GM19468 (cell line): ENCODE measurements around the gene PLPPR5.

Experiments
- ATAC-seq: cut with Tn5 transposase; IDR thresholded peaks from one replicate; pipeline ENCODE4 v1.9.1; 2021; ENCODE audit warnings: mild to moderate bottlenecking, moderate library complexity, moderate number of reproducible peaks; ENCODE audit not compliant: unreplicated experiment; ENCODE audit errors: extremely low read depth

The PLPPR5 gene

GRCh38 chr1:98870959-98871903 is 133.4 kb downstream of the PLPPR5 start:
- ATAC-seq = peak; percentile 98

DNA sequence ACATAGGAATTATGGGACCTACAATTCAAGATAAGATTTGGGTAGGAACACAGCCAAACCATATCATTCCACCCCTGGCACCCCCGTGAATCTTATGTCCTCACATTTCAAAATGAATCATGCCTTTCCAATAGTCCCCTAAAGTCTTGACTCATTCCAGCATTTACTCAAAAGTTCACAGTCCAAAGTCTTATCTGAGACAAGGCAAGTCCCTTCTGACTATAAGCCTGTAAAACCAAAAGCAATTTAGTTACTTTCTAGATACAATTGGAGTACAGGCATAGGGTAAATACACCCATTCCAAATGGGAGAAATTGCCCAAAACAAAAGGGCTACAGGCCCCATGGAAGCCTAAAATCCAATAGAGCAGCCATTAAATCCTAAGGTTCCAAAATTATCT is 138.9 kb downstream of the PLPPR5 start:
- ATAC-seq = no peak

DNA sequence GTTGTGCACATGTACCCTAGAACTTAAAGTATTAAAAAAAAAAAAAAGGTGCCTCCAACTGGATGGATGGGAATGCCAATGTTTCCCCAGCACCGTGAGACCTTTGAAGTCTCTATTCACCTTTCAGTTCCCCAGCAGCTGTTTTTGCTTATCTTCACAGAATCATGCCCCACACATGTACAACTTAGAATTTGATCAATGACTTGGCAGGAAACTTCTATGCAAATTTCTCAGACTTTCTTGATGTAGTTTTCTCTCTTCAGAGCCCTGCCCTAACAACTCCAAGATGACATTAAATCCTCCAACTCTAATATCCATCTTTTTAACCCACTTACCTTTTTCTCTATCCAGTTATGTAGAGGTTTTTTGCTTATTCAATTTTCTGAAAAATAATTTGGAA is 144.3 kb downstream of the PLPPR5 start:
- ATAC-seq = no peak

DNA sequence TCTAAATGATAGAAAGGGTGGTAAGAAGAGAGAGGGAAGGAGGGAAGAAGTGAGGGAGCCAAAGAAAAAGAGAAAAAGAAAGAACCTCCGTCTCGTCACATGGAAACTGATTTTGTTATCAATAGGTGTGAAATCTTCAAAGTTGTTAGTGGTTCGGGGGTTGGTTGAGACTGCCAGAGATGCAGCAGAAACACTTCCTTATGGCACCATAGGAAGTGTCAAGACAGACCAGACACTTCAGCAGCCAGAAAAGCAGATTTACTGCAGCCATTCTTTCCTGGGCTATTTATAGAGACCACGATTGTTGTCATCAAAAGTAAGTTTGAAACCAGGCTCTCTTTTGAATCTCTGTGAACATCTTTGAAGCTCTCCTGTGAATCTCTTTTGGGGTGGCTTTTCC is 150.5 kb downstream of the PLPPR5 start:
- no peak for ATAC-seq

DNA sequence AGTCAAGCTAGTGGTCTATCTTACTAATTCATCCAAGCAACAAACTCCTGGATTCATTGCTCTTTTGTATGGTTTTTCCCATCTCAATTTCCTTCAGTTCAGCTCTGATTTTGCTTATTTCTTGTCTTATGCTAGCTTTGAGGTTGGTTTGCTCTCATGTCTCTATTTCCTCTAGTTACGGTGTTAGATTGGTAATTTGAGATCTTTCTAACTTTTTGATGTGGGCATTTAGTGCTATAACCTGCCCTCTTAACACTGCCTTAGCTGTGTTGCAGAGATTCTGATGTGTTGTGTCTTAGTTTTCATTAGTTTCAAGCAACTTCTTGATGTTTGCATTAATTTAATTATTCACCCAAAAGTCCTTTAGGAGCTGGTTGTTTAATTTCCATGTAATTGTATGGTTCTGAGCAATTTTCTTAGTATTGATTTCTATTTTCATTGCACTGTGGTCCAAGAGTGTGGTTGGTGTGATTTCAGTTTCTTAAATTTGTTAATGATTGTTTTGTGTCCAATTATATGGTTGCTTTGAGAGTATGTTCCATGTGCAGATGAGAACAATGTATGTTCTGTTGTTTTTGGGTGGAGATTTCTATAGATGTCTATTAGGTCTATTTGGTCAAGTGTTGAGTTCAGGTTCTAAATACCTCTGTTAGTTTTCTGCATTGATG is 154.6 kb downstream of the PLPPR5 start:
- ATAC-seq = peak; percentile 45

DNA sequence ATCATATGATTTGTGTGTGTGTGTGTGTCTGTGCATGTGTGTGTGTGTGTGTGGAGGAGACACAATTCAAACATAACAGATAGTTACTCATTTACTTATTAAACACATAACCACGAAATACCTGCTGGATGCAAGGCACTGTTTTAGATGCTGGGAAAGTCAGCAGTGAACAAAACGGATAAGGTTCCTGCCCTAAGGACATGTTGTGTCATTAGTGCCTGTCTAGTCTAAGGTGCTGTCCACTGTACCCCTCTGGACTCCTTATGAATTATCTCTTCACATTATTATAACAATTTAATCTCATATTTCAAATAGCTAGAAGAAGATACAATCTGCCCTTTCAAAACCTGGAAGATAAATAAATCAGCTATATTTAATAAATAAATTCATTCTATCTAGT is 162.4 kb downstream of the PLPPR5 start:
- no peak for ATAC-seq
